Keratinocyte (primary cell): Measurements from ENCODE around the gene NKAPD1.
"Not testable (repeated sequence)": the region's sequence is repeated elsewhere in the genome, so short reads cannot be mapped to it uniquely, and the experiment has no call there.

Source experiments
- EZH2 ChIP-seq: IDR thresholded peaks from one replicate; pipeline ENCODE4 v1.6.1; 2012; ENCODE audit warnings: inconsistent platforms, mild to moderate bottlenecking, low read length, moderate library complexity
- TF ChIP-seq, protein P1 (sequence below), 3 experiments: IDR thresholded peaks in 1 of 3; conservative IDR thresholded peaks in 1 of 3; optimal IDR thresholded peaks in 1 of 3; 2 replicates in 2 of 3; 3 replicates in 1 of 3; pipeline versions ENCODE3 to v1.5.1; 2011; ENCODE audit warnings: low read length in 3 of 3, mild to moderate bottlenecking in 3 of 3, moderate library complexity in 2 of 3, control low read depth in 1 of 3, inconsistent platforms in 1 of 3; ENCODE audit not compliant: insufficient read depth in 2 of 3; ENCODE audit errors: extremely low read depth in 1 of 3

DNA sequence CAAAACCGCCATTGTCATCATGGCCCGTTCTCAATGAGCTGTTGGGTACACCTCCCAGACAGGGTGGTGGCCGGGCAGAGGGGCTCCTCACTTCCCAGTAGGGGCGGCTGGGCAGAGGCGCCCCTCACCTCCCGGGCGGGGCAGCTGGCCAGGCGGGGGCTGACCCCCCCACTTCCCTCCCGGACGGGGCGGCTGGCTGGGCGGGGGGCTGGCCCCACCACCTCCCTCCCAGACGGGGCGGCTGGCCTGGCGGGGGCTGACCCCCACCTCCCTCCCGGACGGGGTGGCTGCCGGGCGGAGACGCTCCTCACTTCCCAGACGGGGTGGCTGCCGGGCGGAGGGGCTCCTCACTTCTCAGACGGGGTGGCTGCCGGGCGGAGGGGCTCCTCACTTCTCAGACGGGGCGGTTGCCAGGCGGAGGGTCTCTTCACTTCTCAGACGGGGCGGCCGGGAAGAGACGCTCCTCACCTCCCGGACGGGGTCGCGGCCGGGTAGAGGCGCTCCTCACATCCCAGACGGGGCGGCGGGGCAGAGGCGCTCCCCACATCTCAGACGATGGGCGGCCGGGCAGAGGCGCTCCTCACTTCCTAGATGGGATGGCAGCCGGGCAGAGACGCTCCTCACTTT lies 47.2 kb upstream of the NKAPD1 start:
- TF ChIP-seq, protein P1, sequence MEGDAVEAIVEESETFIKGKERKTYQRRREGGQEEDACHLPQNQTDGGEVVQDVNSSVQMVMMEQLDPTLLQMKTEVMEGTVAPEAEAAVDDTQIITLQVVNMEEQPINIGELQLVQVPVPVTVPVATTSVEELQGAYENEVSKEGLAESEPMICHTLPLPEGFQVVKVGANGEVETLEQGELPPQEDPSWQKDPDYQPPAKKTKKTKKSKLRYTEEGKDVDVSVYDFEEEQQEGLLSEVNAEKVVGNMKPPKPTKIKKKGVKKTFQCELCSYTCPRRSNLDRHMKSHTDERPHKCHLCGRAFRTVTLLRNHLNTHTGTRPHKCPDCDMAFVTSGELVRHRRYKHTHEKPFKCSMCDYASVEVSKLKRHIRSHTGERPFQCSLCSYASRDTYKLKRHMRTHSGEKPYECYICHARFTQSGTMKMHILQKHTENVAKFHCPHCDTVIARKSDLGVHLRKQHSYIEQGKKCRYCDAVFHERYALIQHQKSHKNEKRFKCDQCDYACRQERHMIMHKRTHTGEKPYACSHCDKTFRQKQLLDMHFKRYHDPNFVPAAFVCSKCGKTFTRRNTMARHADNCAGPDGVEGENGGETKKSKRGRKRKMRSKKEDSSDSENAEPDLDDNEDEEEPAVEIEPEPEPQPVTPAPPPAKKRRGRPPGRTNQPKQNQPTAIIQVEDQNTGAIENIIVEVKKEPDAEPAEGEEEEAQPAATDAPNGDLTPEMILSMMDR (optimal IDR thresholded peaks at IDR 0.05 in 1 of 3, IDR thresholded peaks at IDR 0.05 in 1 of 3, conservative IDR thresholded peaks at IDR 0.05 in 1 of 3; ENCODE audit: extremely low read depth in 1 of 3, insufficient read depth in 2 of 3, low read length in 3 of 3), result not testable (repeated sequence)
- TF ChIP-seq EZH2, result not testable (repeated sequence)
